ENCODE results near the gene FALEC. TPM values are rescaled to one million over a fixed set of nuclear protein-coding genes. Genes with fewer than 3 reads are reported as not detected.

Gene FALEC
- total RNA-seq, 2 donors from 2014 or later, result not detected

DNA sequence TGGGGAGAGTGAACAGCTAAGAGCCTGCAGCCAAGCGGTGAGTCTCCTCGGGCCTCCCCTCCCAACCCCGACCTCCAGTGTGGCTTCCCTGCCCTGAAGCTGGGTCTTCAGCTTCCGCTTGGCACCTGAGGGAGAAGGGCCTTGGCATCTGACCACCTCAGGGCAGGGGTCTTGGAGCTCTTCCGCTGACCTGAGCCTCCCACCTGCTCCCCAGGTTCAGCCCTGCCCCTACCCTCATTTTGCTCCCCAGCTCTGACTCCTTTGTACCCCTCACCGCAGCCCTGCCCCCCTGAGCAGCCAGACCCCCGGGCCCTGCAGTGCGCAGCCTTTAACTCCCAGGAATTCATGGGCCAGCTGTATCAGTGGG lies 38.5 kb downstream of the FALEC start:
- no peak for DNase-seq (ENCODE audit: low spot score)

DNA sequence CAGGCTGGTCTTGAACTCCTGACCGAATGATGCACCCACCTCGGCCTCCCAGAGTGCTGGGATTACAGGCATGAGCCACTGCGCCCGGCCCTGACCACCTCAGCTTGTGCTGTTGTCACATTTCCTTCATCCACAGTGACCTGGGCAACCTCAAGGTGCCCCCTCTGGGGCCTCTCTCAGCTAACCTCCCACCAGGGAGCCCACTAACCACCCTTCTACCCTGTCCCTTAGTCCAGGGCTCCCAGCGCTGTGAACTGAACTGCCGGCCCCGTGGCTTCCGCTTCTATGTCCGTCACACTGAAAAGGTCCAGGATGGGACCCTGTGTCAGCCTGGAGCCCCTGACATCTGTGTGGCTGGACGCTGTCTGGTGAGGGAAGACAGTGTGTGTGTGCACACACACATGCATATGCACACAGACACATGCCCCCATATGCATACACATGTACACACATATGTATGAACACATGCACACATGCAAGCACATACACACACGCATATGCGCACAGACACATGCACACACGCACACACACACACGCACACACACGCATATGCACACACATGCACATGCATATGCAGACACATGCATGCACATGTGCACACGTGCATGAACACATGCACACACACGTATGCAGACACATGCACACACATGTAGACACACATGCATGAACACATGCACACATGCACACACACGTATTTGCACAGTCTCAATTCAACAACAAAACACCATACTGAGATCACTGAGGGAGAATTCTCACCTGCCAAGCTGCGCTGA lies 39.8 kb downstream of the FALEC start:
- DNase-seq (ENCODE audit: low spot score), result no peak
- TF ChIP-seq, protein P1, sequence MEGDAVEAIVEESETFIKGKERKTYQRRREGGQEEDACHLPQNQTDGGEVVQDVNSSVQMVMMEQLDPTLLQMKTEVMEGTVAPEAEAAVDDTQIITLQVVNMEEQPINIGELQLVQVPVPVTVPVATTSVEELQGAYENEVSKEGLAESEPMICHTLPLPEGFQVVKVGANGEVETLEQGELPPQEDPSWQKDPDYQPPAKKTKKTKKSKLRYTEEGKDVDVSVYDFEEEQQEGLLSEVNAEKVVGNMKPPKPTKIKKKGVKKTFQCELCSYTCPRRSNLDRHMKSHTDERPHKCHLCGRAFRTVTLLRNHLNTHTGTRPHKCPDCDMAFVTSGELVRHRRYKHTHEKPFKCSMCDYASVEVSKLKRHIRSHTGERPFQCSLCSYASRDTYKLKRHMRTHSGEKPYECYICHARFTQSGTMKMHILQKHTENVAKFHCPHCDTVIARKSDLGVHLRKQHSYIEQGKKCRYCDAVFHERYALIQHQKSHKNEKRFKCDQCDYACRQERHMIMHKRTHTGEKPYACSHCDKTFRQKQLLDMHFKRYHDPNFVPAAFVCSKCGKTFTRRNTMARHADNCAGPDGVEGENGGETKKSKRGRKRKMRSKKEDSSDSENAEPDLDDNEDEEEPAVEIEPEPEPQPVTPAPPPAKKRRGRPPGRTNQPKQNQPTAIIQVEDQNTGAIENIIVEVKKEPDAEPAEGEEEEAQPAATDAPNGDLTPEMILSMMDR (IDR thresholded peaks at IDR 0.05), result no peak
- H3K27ac ChIP-seq, result no peak overlapping the region
- H3K36me3 ChIP-seq, result peaks cover 37% of the 10 kb centered on the region
- no peaks in the 10 kb centered on the region for H3K9me3 ChIP-seq
- no peak overlapping the region for H3K4me3 ChIP-seq
- no peaks in the 10 kb centered on the region for H3K27me3 ChIP-seq
- H3K4me1 ChIP-seq, result peaks cover 0 to 59% of the 10 kb centered on the region in 2 donors

More for the DNA sequence above, 38.5 kb downstream of the FALEC start:
- H3K4me3 ChIP-seq, result no peak overlapping the region
- H3K9me3 ChIP-seq, result no peaks in the 10 kb centered on the region
- H3K27ac ChIP-seq, result no peak overlapping the region
- H3K27me3 ChIP-seq, result no peaks in the 10 kb centered on the region
- H3K36me3 ChIP-seq, result peaks cover 37% of the 10 kb centered on the region
- TF ChIP-seq, protein P1 (IDR thresholded peaks at IDR 0.05), result no peak
- H3K4me1 ChIP-seq, result peaks cover 0 to 57% of the 10 kb centered on the region in 2 donors

GRCh38 chr1:150555971-150556865 lies 40.7 kb downstream of the FALEC start:
- no peak for DNase-seq (ENCODE audit: low spot score)
- no peaks in the 10 kb centered on the region for H3K9me3 ChIP-seq
- peaks cover 0 to 56% of the 10 kb centered on the region in 2 donors for H3K4me1 ChIP-seq
- H3K27me3 ChIP-seq, result no peaks in the 10 kb centered on the region
- TF ChIP-seq, protein P1 (IDR thresholded peaks at IDR 0.05), result no peak
- H3K27ac ChIP-seq, result no peak overlapping the region
- H3K4me3 ChIP-seq, result no peak overlapping the region
- peaks cover 37% of the 10 kb centered on the region for H3K36me3 ChIP-seq

DNA sequence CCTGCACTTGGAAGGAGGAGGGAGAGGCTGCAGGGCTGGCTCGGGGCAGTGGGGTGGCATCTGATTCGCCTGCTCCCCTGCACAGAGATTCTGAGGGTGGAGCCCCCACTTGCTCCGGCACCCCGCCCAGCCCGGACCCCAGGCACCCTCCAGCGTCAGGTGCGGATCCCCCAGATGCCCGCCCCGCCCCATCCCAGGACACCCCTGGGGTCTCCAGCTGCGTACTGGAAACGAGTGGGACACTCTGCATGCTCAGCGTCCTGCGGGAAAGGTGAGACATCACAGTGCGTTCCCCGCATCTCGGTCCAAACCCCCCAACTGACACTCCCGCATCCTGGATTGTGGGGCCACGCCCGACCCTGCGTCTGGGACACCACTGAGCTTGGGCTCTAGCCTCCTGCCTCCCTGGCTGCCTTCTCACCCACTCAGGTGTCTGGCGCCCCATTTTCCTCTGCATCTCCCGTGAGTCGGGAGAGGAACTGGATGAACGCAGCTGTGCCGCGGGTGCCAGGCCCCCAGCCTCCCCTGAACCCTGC lies 41.6 kb downstream of the FALEC start:
- Histone ChIP-seq H3K27me3 (no peaks in the 10 kb centered on the region), H3K9me3 (no peaks in the 10 kb centered on the region), H3K36me3 (peaks cover 37% of the 10 kb centered on the region), H3K4me1 (peaks cover 0 to 55% of the 10 kb centered on the region in 2 donors), H3K4me3 (no peak overlapping the region), H3K27ac (no peak overlapping the region)
- DNase-seq (ENCODE audit: low spot score), result no peak
- TF ChIP-seq, protein P1 (IDR thresholded peaks at IDR 0.05), result no peak

- peaks cover 0 to 55% of the 10 kb centered on the region in 2 donors for H3K4me1 ChIP-seq
- no peak overlapping the region for H3K27ac ChIP-seq
These were observed 42.3 kb downstream of the FALEC start for GRCh38 chr1:150557813-150558212.

More at GRCh38 chr1:150557813-150558212, 42.3 kb downstream of the FALEC start:
- no peak overlapping the region for H3K4me3 ChIP-seq
- H3K27me3 ChIP-seq, result no peaks in the 10 kb centered on the region
- no peak for DNase-seq (ENCODE audit: low spot score)
- peaks cover 37% of the 10 kb centered on the region for H3K36me3 ChIP-seq
- TF ChIP-seq, protein P1 (IDR thresholded peaks at IDR 0.05), result no peak
- no peaks in the 10 kb centered on the region for H3K9me3 ChIP-seq

All from right atrium auricular region (tissue), 2 donors.